ENCODE data around the gene CXCL6. TPM values are rescaled to one million over a fixed set of nuclear protein-coding genes. Genes with fewer than 3 reads are reported as not detected.

CXCL6 gene
- polyA plus RNA-seq, 1 of the 3 experiments (the other 2 are of a cell fraction), result 0.02 TPM

DNA sequence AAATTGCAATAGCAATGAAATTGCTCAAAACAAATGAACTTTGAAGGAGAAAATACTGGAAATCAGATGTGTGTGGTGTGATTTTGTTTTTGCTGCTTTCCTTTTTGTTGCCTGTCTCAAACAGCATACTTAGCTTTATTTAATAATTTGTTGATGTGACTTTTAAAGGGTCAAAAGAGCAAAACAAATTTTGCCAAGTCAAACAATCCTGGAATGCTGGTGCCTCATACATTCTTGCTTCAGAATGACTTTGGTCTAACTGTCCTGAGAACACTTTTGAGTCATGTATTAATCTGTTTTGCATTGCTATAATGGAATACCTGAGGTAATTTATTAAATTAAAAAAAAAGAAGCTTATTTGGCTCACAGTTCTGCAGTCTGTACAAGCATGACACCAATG lies 20.0 kb downstream of the CXCL6 start:
- Histone ChIP-seq H2AFZ (ENCODE audit: low read depth) (no peak overlapping the region), H3K79me2 (ENCODE audit: insufficient read depth) (no peaks in the 10 kb centered on the region), H4K20me1 (ENCODE audit: insufficient read depth) (no peaks in the 10 kb centered on the region), H3F3A (replicated peaks; ENCODE audit: insufficient read depth) (no peaks in the 10 kb centered on the region), H3K4me1 (ENCODE audit: control insufficient read depth in 1 of 2, insufficient read depth in 2 of 2, low read depth in 1 of 2, low read length in 1 of 2) (no peaks in the 10 kb centered on the region), H3K27ac (ENCODE audit: low read depth in 2 of 2, low read length in 1 of 2) (no peak overlapping the region), H3K4me2 (no peak overlapping the region), H3K4me3 (ENCODE audit: low read depth in 2 of 2, low read length in 1 of 2) (no peak overlapping the region), H3K27me3 (ENCODE audit: insufficient read depth) (peaks cover 18% of the 10 kb centered on the region; the same call in 1 of the 2 replicates), H3K9ac (no peak overlapping the region), H3K9me2 (no peaks in the 10 kb centered on the region), H3K36me3 (replicated peaks in 1 of 2; ENCODE audit: control insufficient read depth in 1 of 2, insufficient read depth in 2 of 2, low read length in 1 of 2) (no peaks in the 10 kb centered on the region), H3K9me3 (no peaks in the 10 kb centered on the region)
- ChIA-PET POLR2A (interaction anchor here (0.6 kb wide), 1 partner anchor 369 kb away, joined by 4 read pairs; no protein-coding TSS in a partner anchor), CTCF (interaction anchor here (0.7 kb wide), 1 partner anchor 132 kb away, joined by 3 read pairs; no protein-coding TSS in a partner anchor)
- DNase-seq, result no peak
- TF ChIP-seq RXRA (IDR thresholded peaks at IDR 0.05; ENCODE audit: borderline replicate concordance, low read depth) (no peak), SIN3A (IDR thresholded peaks at IDR 0.05; ENCODE audit: borderline replicate concordance, low read depth, low read length) (no peak), MXI1 (IDR thresholded peaks at IDR 0.05; ENCODE audit: low read depth, low read length) (no peak), NRF1 (IDR thresholded peaks at IDR 0.05; ENCODE audit: low read depth, low read length) (no peak), JUND (IDR thresholded peaks at IDR 0.05) (no peak), TEAD4 (IDR thresholded peaks at IDR 0.05; ENCODE audit: borderline replicate concordance, insufficient read depth) (no peak), RFX5 (IDR thresholded peaks at IDR 0.05; ENCODE audit: low read length) (no peak), GABPA (IDR thresholded peaks at IDR 0.05; ENCODE audit: low read depth) (no peak), POLR2AphosphoS5 (IDR thresholded peaks at IDR 0.05; ENCODE audit: low read depth, low read length) (no peak)
- TF ChIP-seq, protein P1, sequence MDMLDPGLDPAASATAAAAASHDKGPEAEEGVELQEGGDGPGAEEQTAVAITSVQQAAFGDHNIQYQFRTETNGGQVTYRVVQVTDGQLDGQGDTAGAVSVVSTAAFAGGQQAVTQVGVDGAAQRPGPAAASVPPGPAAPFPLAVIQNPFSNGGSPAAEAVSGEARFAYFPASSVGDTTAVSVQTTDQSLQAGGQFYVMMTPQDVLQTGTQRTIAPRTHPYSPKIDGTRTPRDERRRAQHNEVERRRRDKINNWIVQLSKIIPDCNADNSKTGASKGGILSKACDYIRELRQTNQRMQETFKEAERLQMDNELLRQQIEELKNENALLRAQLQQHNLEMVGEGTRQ (IDR thresholded peaks at IDR 0.05; ENCODE audit: borderline replicate concordance, low read depth, low read length), result no peak

DNA sequence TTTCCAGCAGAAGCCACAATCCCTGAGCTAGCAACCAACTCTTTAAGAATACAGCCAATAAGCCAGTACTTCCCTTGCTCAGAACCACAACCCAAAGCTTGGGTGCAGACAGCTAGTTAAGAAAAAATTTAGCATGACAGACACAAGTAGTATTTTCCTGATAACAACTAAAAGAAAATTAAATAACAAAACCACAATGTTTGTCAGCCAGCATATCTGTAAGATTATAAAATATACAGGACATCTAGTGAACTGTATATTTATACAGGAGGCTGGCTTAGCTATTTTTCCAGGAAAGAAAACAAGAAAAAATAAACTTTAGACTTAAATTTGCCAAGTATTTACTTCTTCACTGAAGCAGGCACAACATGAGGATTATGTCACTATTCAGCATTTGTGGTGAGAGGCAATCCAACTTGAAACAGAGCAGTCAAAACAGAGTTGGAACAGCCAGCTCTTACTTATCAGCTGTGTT lies 23.2 kb downstream of the CXCL6 start:
- Histone ChIP-seq H3K9me3 (no peaks in the 10 kb centered on the region), H3K9me2 (no peaks in the 10 kb centered on the region), H3K27me3 (ENCODE audit: insufficient read depth) (peaks cover 37% of the 10 kb centered on the region), H3K79me2 (ENCODE audit: insufficient read depth) (no peaks in the 10 kb centered on the region), H3K4me1 (ENCODE audit: control insufficient read depth in 1 of 2, insufficient read depth in 2 of 2, low read depth in 1 of 2, low read length in 1 of 2) (no peaks in the 10 kb centered on the region), H3K36me3 (replicated peaks in 1 of 2; ENCODE audit: control insufficient read depth in 1 of 2, insufficient read depth in 2 of 2, low read length in 1 of 2) (no peaks in the 10 kb centered on the region), H3F3A (replicated peaks; ENCODE audit: insufficient read depth) (no peaks in the 10 kb centered on the region), H3K4me3 (ENCODE audit: low read depth in 2 of 2, low read length in 1 of 2) (no peak overlapping the region), H3K9ac (no peak overlapping the region), H3K4me2 (no peak overlapping the region), H3K27ac (ENCODE audit: low read depth in 2 of 2, low read length in 1 of 2) (no peak overlapping the region), H2AFZ (ENCODE audit: low read depth) (no peak overlapping the region), H4K20me1 (ENCODE audit: insufficient read depth) (no peaks in the 10 kb centered on the region)
- TF ChIP-seq FOXJ3 (CRISPR knock-in tag; IDR thresholded peaks at IDR 0.05) (no peak), RAD21 (IDR thresholded peaks at IDR 0.05; ENCODE audit: low read length) (no peak), GATA2 (CRISPR knock-in tag; IDR thresholded peaks at IDR 0.05) (no peak), NFIC (IDR thresholded peaks at IDR 0.05; ENCODE audit: borderline replicate concordance) (no peak), EP300 (IDR thresholded peaks at IDR 0.05; ENCODE audit: borderline replicate concordance in 1 of 2, low read depth in 1 of 2, low read length in 1 of 2) (no peak), ELF1 (IDR thresholded peaks at IDR 0.05) (no peak), RFX5 (IDR thresholded peaks at IDR 0.05; ENCODE audit: low read length) (no peak), RXRA (IDR thresholded peaks at IDR 0.05; ENCODE audit: borderline replicate concordance, low read depth) (no peak), MXI1 (IDR thresholded peaks at IDR 0.05; ENCODE audit: low read depth, low read length) (no peak)
- TF ChIP-seq, protein P1 (IDR thresholded peaks at IDR 0.05; ENCODE audit: borderline replicate concordance, low read depth, low read length), result no peak
- ChIA-PET POLR2A (no interaction called here), CTCF (no interaction called here)
- DNase-seq, result no peak
